Karpas-422 (cell line): ENCODE data around the gene TUT1. TPM values are rescaled to one million over a fixed set of nuclear protein-coding genes. Genes with fewer than 3 reads are reported as not detected.

ENCODE experiments used
- DNase-seq: peaks from one replicate; pipeline ENCODE4 v3.0.0-alpha.2; 2015
- H2AFZ ChIP-seq: fragments of 200-600 bp; sonication (generic); 2 replicates; pipeline ENCODE4 v1.6.1; 2014; ENCODE audit warnings: antibody characterized with exemption, low read length, mixed read lengths
- H3K27ac ChIP-seq: fragments of 200-600 bp; sonication (generic); 2 replicates; pipeline ENCODE4 v1.5.1; 2014; ENCODE audit warnings: mild to moderate bottlenecking, low read length, moderate library complexity
- H3K27me3 ChIP-seq: fragments of 200-600 bp; sonication (generic); 2 replicates; pipeline ENCODE4 v1.6.1; 2014; ENCODE audit warnings: low read length, mixed read lengths
- H3K36me3 ChIP-seq: fragments of 200-600 bp; sonication (generic); 2 replicates; pipeline ENCODE4 v1.6.1; 2014; ENCODE audit warnings: low read length, mixed read lengths; ENCODE audit not compliant: insufficient read depth
- H3K4me1 ChIP-seq: fragments of 200-600 bp; sonication (generic); 2 replicates; pipeline ENCODE4 v1.6.1; 2014; ENCODE audit warnings: mild to moderate bottlenecking, low read length, mixed read lengths
- H3K4me2 ChIP-seq: fragments of 200-600 bp; sonication (generic); 2 replicates; pipeline ENCODE4 v1.6.1; 2014; ENCODE audit warnings: low read length, low read depth, mild to moderate bottlenecking; ENCODE audit not compliant: poor library complexity, severe bottlenecking
- H3K4me3 ChIP-seq: fragments of 200-600 bp; sonication (generic); 2 replicates; pipeline ENCODE4 v1.5.1; 2014; ENCODE audit warnings: mild to moderate bottlenecking, antibody characterized with exemption, low read length, mixed read lengths
- H3K79me2 ChIP-seq: fragments of 200-600 bp; sonication (generic); 2 replicates; pipeline ENCODE4 v1.6.1; 2014; ENCODE audit warnings: mild to moderate bottlenecking, low read length, mixed read lengths
- H3K9ac ChIP-seq: fragments of 200-600 bp; sonication (generic); 2 replicates; pipeline ENCODE4 v1.6.0; 2014; ENCODE audit warnings: low read length
- H3K9me2 ChIP-seq: fragments of 200-600 bp; sonication (generic), shearing (Covaris generic); replicated peaks from 2 replicates; pipeline ENCODE4 v1.6.0; 2014; ENCODE audit warnings: mild to moderate bottlenecking, low read length, moderate library complexity; ENCODE audit not compliant: insufficient read depth
- H3K9me3 ChIP-seq: fragments of 300-700, 200-600 bp; sonication (generic); 2 replicates; pipeline ENCODE4 v1.6.1; 2014; ENCODE audit warnings: low read length, mixed read lengths
- H4K20me1 ChIP-seq: fragments of 200-600 bp; sonication (generic); 2 replicates; pipeline ENCODE4 v1.6.1; 2014; ENCODE audit warnings: mild to moderate bottlenecking, antibody characterized with exemption, low read length, low read depth; ENCODE audit not compliant: insufficient read depth
- total RNA-seq: library from RNA; depleted of rRNA; stranded (reverse); fragments of >200 nt; shearing (Covaris generic); gene quantifications from 2 replicates; pipeline ENCODE4 v1.2.3, GENCODE V29; 2014; ENCODE audit warnings: low replicate concordance

TUT1 gene
- total RNA-seq, 1 experiment from 2014 or later: 8.1 TPM

GRCh38 chr11:62547691-62548281 lies 43.5 kb downstream of the TUT1 start:
- Histone ChIP-seq H3K4me1 (peaks cover 19% of the 10 kb centered on the region), H2AFZ (no peak overlapping the region), H3K9ac (no peak overlapping the region), H3K4me2 (no peak overlapping the region), H3K4me3 (no peak overlapping the region), H3K27ac (no peak overlapping the region), H3K9me3 (no peaks in the 10 kb centered on the region), H3K79me2 (no peaks in the 10 kb centered on the region), H3K36me3 (no peaks in the 10 kb centered on the region), H4K20me1 (no peaks in the 10 kb centered on the region), H3K27me3 (no peaks in the 10 kb centered on the region), H3K9me2 (no peaks in the 10 kb centered on the region)
- DNase-seq: no peak

GRCh38 chr11:62546929-62547625 lies 44.2 kb downstream of the TUT1 start:
- H3K27ac ChIP-seq: no peak overlapping the region
- H3K4me2 ChIP-seq: no peak overlapping the region
- H3K36me3 ChIP-seq: no peaks in the 10 kb centered on the region
- H3K4me3 ChIP-seq: no peak overlapping the region
- H3K4me1 ChIP-seq: peaks cover 12% of the 10 kb centered on the region
- H3K79me2 ChIP-seq: no peaks in the 10 kb centered on the region
- H4K20me1 ChIP-seq: no peaks in the 10 kb centered on the region
- H3K9me3 ChIP-seq: no peaks in the 10 kb centered on the region
- H2AFZ ChIP-seq: no peak overlapping the region
- no peaks in the 10 kb centered on the region for H3K27me3 ChIP-seq
- DNase-seq: no peak
- no peaks in the 10 kb centered on the region for H3K9me2 ChIP-seq
- no peak overlapping the region for H3K9ac ChIP-seq

- no peaks in the 10 kb centered on the region for H3K27me3 ChIP-seq
- no peak for DNase-seq
- no peak within 1 kb of the TSS for H3K4me3 ChIP-seq
- H2AFZ ChIP-seq: no peak within 1 kb of the TSS
- no peaks in the 10 kb centered on the region for H3K79me2 ChIP-seq
- H3K4me1 ChIP-seq: peaks cover 8% of the 10 kb centered on the region
- no peak within 1 kb of the TSS for H3K27ac ChIP-seq
- no peaks in the 10 kb centered on the region for H4K20me1 ChIP-seq
- H3K9ac ChIP-seq: no peak within 1 kb of the TSS
- H3K9me2 ChIP-seq: no peaks in the 10 kb centered on the region
- no peak within 1 kb of the TSS for H3K4me2 ChIP-seq
- H3K9me3 ChIP-seq: no peaks in the 10 kb centered on the region
- H3K36me3 ChIP-seq: no peaks in the 10 kb centered on the region
Measured at GRCh38 chr11:62546244-62546928, 44.9 kb downstream of the TUT1 start, which contains the start of gene AHNAK. TSS of gene AHNAK (minus strand) at chr11:62546806. CDS start at chr11:62536098, 10,708 bp downstream.

DNA sequence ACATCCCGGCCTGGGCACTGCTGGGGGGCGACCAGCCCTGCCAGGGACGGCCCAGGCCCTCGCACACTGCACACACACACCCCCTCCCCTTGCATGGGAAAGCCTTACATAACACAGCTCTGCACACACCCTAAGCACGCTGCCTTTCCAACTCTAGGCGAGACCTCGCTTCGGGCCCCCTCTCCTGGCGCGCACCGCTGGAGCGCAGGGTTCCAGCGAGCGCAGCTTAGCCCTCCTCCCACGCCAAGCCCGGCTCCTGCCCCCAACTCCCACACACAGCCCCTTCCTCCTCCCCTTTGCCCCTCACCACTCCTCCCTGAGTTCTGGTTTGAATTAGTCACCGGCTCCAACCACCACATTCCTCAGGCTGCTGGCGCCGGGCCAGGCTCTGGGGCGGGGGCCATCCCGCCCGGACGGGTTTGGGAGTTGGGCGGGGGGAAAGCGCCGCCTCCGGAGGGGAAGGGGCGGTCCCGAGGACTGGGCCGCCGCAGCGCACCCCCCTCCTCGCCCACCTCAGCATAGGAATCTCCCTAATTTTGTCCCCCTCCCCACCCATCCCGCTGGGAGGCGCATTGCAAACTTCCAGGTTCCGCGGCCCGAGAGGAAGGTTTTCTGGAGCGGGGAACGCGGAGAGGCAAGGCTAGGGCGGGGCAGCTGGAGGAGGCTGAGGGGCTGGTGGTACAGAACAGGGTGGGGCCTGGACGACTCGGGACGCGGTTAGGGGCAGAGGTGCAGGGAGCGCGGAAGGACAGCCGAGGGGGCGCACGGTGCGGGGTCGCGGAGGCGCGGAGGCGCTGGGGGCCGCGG lies 45.7 kb downstream of the TUT1 start:
- H3K79me2 ChIP-seq: no peaks in the 10 kb centered on the region
- H3K4me1 ChIP-seq: peaks cover 15% of the 10 kb centered on the region
- H4K20me1 ChIP-seq: no peaks in the 10 kb centered on the region
- no peak overlapping the region for H3K4me2 ChIP-seq
- H3K9me2 ChIP-seq: no peaks in the 10 kb centered on the region
- no peaks in the 10 kb centered on the region for H3K9me3 ChIP-seq
- H3K27ac ChIP-seq: no peak overlapping the region
- H3K9ac ChIP-seq: no peak overlapping the region
- H3K4me3 ChIP-seq: no peak overlapping the region
- no peaks in the 10 kb centered on the region for H3K36me3 ChIP-seq
- H2AFZ ChIP-seq: no peak overlapping the region
- H3K27me3 ChIP-seq: no peaks in the 10 kb centered on the region
- DNase-seq: no peak

DNA sequence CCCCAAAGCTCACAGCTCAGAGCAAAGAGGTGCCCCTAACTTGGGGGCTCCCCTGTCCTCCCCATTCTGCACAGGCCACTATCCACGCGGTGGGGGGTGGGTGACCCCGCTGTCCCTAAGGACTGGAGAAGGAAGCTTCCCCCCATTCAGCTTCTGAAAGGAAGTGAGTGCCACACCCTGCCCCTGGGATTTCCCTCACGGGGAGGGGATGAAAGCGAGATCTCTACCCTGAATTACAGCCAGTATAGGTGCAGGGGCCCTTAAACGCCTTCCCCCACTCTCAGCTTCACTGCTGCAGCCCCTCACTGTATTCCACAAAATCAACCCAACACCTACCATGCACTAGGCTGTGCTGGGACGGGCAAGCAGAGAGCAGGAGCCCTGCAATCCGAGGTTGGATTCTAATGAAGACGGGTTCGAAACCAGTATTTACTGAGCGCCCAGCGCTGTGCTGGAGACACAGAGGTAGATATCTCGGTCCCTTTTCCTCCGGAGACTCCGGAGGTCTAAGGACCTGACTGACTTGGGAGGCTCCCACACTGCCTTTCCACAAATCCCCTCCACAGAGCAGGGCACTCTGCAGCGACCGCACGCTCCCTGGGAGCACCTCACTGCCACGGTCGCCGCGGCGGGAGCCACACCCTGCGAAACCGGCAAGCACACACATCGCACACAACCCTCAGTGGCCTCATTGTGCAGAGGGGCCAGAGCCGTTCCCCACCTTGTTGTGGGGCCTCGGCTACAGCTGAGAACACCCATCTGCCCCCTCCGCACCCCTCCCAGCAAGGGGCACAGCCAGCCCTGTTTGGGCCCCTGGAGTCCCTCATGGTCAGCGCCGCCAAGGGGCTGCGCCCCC lies 46.5 kb downstream of the TUT1 start:
- Histone ChIP-seq H3K4me3 (no peak overlapping the region), H2AFZ (no peak overlapping the region)

DNA sequence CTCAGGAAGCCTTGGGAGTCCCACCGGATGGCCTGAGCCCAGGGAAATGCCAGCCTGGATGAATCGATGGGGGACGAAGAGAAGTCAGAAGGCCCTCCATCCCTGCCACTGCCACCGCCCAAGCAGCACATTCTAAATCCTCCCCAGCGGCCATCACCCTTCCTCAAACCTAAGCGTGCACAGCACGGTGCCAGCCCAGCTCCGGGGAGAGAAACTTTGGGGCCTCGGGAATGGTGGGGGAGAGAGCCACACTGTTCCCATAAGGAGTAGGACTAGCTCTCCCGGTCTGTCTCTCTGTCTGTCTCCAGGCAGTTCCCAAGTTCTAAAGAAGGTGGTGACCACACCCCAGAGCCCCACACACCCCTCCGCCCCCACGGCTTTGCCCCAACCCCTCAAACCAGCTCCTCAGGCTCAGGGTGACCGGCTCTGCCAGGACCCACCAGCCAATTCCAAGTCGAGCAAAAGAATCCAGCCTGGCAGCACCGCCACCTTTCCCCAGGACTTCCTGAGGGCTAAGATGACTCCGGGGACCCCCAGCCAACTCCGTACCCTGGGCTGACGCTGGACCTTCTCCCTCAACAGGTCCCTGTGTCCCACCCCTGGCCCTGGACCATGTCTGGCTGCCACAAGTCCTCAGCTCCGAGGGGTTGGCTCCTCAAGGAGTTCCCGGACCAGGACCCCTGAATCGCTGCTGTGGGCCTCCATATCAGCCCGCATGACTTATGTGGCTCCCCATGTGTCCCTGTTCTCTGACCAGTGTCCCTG lies 47.5 kb downstream of the TUT1 start:
- no peak overlapping the region for H3K9ac ChIP-seq
- H3K79me2 ChIP-seq: no peaks in the 10 kb centered on the region
- no peak for DNase-seq
- H3K4me2 ChIP-seq: no peak overlapping the region
- peaks cover 15% of the 10 kb centered on the region for H3K4me1 ChIP-seq
- no peak overlapping the region for H3K4me3 ChIP-seq
- H4K20me1 ChIP-seq: no peaks in the 10 kb centered on the region
- H2AFZ ChIP-seq: no peak overlapping the region
- H3K27ac ChIP-seq: no peak overlapping the region
- no peaks in the 10 kb centered on the region for H3K27me3 ChIP-seq
- no peaks in the 10 kb centered on the region for H3K9me2 ChIP-seq
- H3K9me3 ChIP-seq: no peaks in the 10 kb centered on the region
- H3K36me3 ChIP-seq: no peaks in the 10 kb centered on the region

More for the DNA sequence above, 46.5 kb downstream of the TUT1 start:
- Histone ChIP-seq H3K9me2 (no peaks in the 10 kb centered on the region), H3K9ac (no peak overlapping the region), H3K27ac (no peak overlapping the region), H3K4me2 (no peak overlapping the region), H3K27me3 (no peaks in the 10 kb centered on the region), H3K36me3 (no peaks in the 10 kb centered on the region), H4K20me1 (no peaks in the 10 kb centered on the region), H3K79me2 (no peaks in the 10 kb centered on the region), H3K9me3 (no peaks in the 10 kb centered on the region), H3K4me1 (peaks cover 15% of the 10 kb centered on the region)
- no peak for DNase-seq
